HG03469 (cell line): ENCODE results near the gene AHRR.

Source experiments
- ATAC-seq: cut with Tn5 transposase; IDR thresholded peaks from one replicate; pipeline ENCODE4 v1.9.1; 2021; ENCODE audit warnings: mild to moderate bottlenecking, moderate library complexity, moderate number of reproducible peaks; ENCODE audit not compliant: unreplicated experiment

Gene AHRR

GRCh38 chr5:453725-454481, 132.4 kb downstream of the AHRR start:
- no peak for ATAC-seq

- ATAC-seq = no peak
Observed at GRCh38 chr5:454936-455335, 133.4 kb downstream of the AHRR start.

- ATAC-seq = no peak
Observed at GRCh38 chr5:455806-456205, 134.3 kb downstream of the AHRR start.

- no peak for ATAC-seq
Observed at GRCh38 chr5:456351-457194, 135.1 kb downstream of the AHRR start.

GRCh38 chr5:457195-457961, 135.9 kb downstream of the AHRR start:
- ATAC-seq = no peak

GRCh38 chr5:458547-459353, 137.2 kb downstream of the AHRR start:
- ATAC-seq = no peak

- no peak for ATAC-seq
Observed at GRCh38 chr5:459562-460272, 138.2 kb downstream of the AHRR start.

- ATAC-seq = no peak
Observed at GRCh38 chr5:460273-460625, 138.7 kb downstream of the AHRR start.

- no peak for ATAC-seq
Observed at GRCh38 chr5:462051-462481, 140.6 kb downstream of the AHRR start.

GRCh38 chr5:463301-463700, 141.8 kb downstream of the AHRR start:
- ATAC-seq = no peak

- ATAC-seq = no peak
Observed at GRCh38 chr5:463952-464351, 142.4 kb downstream of the AHRR start.

GRCh38 chr5:464446-464842, 142.9 kb downstream of the AHRR start:
- ATAC-seq = no peak

GRCh38 chr5:464843-465590, 143.5 kb downstream of the AHRR start:
- no peak for ATAC-seq

GRCh38 chr5:465591-466403, 144.3 kb downstream of the AHRR start:
- no peak for ATAC-seq

- no peak for ATAC-seq
Observed at GRCh38 chr5:466661-467310, 145.3 kb downstream of the AHRR start.

- no peak for ATAC-seq
Observed at GRCh38 chr5:468401-468800, 146.9 kb downstream of the AHRR start.

GRCh38 chr5:469752-470483, 148.4 kb downstream of the AHRR start:
- no peak for ATAC-seq
